Fibroblast of skin of right quadriceps (primary cell): ENCODE results near the gene SLCO3A1.

Source experiments
- DNase-seq: peaks from one replicate; pipeline ENCODE4 v3.0.0-alpha.2; 2013

Gene SLCO3A1

DNA sequence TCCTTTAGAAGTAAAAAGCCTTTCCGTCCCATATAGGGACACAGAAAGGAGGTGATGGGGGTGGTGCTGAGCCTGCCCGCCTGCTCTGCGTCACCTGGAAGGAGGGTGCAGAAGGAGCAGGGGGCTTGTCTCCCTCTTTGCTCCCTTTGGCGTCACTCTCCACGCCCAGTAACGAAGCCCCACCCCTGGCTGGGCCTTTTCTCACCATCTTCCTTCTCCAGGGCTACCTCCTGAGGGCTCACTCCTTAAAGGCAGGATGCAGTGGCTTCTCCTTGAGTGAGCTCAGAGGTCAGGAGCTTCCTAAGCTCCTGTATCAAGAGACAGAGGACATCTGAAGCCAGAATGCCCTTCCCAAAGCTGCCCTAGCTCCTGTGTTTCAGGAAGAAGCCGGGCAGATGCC lies 31.5 kb downstream of the SLCO3A1 start:
- DNase-seq: no peak

DNA sequence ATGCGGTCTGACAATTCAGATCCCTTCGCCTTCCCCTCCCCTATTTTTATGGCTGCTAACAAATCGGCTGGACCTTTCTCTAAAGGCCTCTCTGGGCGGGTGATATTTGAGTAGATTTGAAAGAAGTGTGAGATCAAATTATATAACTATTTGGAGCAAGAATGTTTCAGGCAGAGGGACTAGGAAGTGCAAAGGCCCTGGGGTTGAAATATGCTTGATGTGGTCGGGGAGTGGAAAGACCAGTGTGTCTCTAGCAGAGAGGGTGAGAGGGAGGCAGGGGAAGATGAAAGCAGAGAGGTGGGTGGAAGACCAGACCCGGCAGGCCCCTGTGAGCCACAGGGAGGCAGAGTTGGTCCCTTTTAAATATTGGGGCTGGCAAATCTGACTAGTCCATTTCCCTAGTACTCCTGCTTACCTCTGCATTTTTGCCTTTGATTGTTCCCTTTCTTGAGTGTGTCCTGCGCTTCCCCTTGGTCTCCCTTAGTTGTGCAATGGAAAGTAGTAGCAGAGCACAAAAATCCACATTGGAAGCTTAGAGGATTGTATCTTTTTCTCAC lies 32.3 kb downstream of the SLCO3A1 start:
- no peak for DNase-seq

DNA sequence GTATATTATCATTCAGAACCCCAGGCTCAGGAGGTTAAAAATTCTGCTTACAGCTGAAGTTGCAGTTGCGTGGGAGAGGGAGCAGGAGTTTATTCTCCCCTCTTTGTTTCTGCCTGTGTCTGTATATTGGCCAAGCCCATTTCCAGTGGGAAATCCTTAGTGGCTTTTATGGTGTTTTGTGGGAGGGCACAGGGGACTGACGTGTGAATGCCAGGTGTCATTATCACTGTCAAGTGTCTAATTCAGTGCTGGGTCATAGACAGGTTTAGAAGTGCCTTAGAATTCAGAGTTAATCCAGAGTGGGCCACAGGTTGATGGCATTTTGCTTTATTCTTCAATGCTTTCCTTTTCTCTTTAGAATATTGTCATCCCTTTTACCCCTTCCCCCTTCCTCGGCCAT lies 33.4 kb downstream of the SLCO3A1 start:
- DNase-seq: no peak

DNA sequence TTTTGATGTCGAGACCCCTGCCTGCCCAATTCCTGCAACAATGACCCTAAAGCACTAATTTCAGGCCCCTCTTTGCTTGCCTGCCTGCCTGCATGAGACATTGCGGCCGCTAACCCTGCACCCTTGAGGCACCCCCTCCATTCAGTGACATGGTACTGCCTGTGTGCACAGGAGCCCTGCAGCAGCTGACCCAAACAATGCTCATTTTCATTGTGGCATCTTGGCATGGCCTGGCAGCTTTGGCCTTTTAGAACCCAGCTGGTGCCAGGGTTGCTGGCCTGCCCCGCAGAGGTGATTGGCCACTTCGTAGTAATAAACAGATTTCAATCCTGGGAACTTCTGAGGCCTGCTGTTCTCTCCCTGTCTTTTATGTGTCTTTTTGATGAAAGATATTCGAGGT lies 33.8 kb downstream of the SLCO3A1 start:
- DNase-seq: no peak

DNA sequence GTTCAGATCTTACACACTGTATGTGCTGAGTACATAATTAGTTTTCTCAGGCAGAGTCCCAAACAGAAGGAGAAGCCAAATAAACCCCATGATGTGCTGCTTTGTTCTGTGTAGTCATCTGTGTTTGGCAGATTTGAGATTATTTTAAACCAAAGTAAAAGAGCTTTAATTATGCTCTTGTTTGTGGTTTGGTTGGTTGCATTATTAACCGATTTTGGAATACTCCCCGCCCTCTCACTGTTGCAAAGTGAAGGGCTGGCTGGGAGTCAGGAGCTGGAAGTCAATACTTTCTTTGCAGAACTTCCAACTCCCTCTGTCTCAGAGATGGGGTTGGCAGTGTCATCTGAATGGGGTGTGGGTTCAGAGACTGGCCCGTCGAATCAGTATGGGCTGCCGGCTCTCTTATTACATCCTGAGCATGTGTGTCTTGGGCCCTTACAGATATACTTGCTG lies 34.4 kb downstream of the SLCO3A1 start:
- no peak for DNase-seq

DNA sequence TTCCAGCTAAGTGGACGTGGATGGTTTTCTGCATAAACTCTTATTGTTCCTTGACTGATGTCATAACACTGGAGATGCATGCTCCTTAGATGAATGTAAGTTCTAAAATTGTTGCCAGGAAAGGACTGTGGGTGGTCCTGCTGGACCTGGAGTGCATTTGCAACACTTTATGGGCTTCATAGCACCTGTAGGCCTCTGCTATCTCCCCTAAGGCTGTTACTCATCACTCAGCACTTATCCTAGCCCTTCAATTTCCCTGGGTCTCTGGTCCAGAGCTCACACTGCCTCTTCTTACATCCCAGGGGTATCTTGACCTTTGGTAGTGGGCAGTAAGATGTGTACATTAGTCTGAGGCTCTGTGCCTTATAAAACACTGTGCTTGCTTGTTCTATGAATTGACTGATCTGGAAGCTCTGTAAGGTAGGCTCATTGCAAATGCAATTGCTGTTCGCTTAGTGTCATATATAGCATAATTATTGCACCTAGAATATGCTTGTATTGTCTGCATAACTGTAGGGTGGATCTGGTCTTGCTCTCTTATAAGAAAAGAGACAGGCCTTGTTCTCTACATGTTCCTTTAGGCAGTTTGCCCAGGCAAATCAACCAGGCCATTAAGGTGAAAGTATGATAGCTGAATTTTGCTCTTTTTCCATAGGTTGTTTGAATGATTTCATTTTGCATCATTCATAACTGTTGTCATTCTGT lies 35.8 kb downstream of the SLCO3A1 start:
- DNase-seq: no peak

DNA sequence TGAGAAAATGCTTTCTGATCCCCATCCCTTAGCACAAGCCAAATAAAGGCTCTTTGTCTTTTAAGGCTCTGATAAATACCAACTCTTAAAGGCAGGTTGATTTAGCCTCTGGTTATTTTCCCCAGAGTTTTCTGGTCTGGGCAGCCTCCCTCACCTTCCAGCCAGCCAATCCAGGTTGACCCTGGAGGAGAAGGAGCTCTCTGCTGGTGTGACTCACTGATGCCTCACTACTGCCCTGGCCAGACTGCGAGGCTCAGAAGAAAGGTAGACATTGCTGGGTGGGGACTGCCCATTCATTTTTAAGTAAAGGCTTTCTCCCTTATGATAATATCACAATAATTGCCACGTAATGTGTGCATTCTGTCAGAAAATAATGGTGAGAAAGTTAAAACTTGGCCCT lies 37.1 kb downstream of the SLCO3A1 start:
- no peak for DNase-seq

DNA sequence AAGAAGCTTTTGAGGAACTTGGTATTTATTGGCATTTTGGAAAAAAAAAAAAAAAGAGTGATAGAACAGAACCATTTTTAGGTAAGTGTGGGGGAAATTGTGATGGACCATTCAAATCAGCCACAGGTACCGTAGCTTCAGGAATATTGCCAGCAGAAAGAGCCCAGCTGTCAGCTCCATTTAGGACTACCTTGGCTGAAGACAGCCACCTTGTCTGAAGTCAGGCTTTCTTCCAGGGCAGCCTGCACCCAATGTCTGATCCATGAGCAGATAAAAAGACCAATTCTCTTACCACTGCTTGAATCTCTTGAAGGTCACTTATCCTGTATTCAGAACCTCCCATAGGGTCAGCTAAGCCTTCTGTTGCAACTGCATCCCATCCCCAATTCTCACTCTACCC lies 37.6 kb downstream of the SLCO3A1 start:
- no peak for DNase-seq

DNA sequence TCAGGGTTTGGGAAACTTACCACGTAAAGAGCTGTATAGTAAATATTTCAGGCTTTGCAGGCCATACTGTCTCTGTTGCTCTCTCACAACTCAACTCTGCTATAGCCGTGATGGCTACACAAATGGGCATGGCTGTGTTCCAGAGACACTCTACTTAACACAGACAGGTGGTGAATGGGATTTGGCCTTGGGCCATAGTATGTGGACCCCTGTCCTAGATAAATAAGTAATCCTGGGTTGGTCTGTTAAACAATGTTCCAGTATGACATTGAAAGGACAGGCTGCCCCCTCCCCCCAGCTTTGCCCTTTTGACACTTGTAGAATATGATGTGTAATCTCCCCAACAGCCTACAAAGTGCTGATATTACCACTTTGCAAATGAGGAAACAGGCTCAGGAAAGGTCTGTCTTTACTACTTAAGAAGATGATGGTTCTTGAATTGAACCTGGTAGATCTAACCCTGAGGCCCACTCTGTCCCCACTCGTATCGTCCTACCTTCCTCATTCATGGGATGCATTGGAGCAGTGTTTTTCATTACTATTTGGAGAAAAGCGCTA lies 38.4 kb downstream of the SLCO3A1 start:
- no peak for DNase-seq

DNA sequence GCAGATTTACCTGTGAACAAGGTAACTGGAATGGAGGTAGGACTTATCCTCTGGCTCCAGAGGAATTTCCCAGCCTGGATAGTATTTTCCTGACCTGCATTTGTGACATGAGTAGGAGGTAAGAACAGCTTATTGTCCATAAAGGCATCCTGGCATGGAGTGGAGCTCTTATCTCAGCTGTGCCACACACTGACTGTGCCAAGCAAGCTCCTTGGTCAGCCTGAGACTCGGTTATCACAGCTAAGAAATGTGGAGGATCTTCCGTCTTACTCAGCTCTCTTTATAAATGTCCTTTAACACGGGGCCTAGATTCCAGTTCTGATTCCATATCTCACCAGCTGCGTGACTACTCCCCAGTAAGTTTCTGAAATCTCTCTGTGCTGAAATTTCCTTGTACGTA lies 38.9 kb downstream of the SLCO3A1 start:
- DNase-seq: no peak

DNA sequence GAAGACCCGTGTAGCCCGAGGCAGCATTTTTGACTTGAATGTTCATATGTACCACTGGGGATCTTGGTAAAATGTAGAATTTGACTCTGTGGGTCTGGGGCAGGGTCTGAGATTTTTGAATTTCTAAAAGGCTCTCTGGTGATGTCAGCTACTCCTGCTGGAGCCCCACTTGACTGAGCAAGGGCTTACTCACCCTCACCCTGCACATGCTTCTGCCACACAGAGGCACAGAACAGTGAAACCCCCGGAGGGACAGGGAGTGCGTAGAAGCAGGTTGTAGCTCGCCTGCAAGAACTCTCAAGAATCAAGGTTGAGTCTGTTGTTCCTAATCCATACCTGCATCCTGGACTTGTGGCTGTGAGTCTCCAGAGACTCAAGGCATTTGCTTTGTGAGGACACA lies 41.1 kb downstream of the SLCO3A1 start:
- no peak for DNase-seq

DNA sequence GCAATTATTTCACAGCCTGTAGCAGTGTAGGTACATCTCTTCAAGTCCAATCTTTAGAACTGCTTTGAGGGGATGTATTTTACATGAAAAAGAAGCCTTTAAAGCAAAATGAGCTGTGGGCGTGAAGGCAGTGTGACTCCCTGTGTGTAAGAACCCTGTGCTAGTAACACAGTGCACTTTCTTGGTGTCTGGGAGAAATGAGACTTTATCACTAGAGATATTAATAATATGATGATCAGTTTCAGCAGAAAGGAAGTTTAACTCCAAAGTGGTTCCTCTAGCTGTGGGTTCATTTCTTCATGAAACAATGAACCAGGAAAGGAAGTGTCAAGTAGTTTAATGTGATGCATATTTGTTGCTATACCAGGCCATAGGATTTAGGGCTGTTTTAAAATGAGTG lies 41.5 kb downstream of the SLCO3A1 start:
- DNase-seq: no peak

DNA sequence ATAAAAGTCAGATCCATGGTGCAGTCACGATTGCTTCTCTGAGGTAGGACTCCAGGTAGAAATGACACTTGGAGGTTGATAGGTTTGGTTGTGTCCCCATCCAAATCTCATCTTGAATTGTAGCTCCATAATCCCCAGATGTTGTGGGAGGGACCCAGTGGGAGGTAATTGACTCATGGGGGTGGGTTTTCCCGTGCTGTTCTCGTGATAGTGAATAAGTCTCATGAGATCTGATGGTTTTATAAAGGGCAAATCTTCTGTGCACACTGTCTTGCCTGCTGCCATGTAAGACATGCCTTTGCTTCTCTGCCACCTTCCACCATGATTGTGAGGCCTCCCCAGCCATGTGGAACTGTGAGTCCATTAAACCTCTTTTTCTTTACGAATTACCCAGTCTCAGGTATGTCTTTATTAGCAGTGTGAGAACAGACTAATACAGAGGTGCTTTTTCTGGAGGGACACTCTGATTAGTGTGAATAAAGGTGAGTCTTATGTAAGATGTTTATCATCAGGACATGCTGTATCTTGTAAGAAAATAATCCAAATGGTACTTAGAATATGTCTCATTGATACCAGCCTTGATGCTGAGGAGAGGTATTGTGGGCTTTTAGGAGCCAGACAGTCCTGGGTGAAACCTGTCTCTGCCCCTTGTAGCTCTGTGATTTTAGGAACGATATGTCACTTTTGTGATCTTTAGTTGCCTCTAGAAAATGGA lies 43.0 kb downstream of the SLCO3A1 start:
- DNase-seq: no peak

DNA sequence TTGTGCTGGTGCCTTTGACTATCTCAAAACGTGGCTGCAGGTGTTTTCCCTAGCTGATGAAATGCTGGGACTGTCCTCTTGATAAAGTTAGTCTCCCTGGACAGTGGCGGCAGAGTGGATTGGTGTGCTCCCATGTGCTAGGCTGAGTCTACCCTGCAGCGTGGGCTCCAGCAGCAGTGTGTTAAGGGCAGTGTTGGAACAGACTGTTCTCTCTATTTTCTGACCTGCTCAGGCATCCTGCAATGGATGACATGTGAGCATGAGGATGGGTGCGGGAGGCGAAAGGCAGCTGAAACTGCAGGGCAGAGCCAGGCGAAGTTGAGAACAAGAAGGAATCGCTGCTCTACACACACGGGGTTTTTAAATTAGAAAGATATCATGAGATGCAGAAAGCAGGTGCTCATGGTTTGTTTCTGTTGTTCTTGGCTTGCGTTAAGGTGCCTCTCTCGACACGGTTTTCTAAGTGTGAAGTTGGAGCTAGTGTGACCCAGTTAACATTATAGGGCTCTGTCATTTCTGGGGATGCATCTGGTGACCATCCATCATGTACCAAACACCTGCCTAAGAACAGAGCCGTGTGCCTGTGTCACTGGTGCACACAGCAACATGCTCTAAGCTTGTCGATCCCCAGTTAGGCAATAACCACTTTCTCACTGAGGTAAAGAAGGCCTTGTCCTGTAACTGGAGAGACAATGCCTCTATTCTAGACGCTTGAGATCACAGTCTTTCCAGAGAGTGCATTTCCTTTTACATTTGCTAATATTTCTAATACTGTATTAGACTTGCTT lies 44.3 kb downstream of the SLCO3A1 start:
- DNase-seq: no peak

DNA sequence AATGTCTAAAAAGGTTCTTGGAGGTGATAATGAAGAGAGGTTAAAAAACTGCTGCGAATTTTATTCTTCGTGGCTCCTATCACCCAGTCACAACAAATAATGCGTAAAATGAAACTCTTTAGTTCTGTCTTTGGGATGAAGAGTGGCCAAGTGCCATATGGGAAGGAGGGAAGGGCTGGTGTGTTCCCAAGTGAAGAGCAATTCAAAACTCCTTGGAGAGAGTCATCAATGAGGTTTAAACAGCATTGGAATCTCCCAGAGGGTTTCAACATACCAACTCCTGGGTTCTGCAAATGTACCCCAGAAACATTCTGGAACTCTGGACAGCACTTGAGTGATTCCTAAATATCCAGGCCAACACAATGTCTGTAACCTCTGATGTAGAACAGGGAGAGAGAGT lies 45.3 kb downstream of the SLCO3A1 start:
- no peak for DNase-seq

DNA sequence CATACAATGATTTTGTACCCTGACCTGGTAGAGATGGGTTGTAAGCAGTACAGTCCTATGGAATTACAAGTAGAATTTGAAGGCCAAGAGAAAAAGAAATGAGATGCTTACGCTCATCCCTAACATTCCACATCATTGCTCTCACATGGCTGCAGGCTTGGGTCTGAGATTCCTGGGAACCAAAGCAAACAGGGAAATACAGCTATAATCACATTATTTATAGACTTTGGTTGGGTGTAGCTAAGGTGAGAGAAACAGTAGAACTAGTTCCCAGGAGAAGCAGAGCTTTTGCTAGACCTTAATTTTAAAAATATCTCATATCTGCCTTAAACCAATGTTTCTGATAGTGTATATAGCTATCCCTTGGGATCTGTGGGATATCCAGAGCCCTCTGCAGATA lies 51.4 kb downstream of the SLCO3A1 start:
- no peak for DNase-seq

DNA sequence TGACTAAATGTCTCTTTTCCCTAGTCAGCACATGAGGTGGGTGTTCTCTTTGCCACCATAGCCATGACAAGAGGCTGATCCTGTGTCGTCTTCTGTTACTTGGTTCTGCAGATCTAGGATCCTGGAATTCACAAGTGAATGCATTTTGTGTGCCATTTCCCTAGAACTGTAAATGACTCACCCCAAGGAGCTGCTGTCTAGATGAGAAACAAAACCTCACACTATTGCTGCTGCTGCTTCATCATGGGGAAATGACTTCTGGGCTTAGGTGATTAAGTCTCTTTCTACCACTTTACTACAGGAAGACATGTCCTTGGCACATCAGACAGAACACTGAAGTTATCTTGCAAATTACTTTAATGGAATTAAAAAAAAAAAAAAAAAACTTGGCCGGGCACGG lies 54.9 kb downstream of the SLCO3A1 start:
- peak; percentile 42 for DNase-seq

DNA sequence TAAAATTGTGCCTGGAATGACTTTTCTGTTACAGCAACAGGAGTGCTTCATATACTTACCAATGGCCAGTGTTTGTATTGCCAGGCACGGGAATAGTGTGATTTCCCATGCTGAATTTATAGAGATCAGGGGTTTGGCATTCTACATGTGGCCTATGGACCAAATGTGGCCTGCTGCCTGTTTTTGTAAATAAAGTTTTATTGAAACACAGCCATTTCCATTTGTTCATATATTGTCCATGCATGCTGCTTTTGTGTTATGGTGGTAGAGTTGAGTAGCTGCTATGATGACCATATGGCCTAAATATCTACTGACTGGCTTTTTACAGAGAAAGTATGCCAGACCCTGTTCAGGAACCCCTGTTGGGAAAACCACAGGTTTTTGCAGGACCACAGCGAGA lies 55.6 kb downstream of the SLCO3A1 start:
- no peak for DNase-seq

DNA sequence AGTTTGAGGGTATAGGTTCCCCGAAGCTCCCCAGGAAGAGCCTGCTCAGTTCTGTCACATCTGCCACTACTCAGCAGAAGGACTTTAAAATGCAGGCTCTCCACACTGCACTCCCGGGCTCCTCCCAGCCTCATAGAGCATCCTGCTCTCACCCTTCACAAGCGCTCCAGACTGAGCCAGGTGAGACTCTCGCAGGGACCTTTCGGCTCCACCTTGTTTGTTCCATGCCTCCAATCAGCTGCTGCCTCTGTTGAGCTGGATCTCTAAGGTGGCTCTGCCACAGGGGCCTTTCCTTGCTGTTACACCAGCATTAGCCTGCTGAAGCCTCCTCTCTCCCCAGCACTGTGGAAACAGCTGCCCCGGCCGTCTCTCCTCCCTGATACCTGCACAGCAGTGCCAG lies 56.1 kb downstream of the SLCO3A1 start:
- DNase-seq: no peak

DNA sequence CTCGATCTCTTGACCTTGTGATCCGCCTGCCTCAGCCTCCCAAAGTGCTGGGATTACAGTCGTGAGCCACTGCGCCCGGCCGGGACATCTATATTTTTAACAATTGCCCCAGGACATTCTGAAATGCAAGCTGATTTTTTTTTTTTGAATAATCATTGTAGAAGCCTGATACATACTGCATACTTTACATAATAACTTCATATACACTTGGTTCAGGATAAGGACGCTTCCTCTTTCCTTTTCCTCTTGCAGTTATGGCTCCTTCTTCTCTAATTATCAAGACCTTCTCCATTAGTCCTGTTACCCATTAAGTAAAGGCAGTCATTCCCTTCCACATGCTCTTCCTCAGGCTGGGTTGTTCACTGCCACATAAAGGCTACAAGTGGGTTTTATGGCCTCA lies 58.3 kb downstream of the SLCO3A1 start:
- DNase-seq: no peak

DNA sequence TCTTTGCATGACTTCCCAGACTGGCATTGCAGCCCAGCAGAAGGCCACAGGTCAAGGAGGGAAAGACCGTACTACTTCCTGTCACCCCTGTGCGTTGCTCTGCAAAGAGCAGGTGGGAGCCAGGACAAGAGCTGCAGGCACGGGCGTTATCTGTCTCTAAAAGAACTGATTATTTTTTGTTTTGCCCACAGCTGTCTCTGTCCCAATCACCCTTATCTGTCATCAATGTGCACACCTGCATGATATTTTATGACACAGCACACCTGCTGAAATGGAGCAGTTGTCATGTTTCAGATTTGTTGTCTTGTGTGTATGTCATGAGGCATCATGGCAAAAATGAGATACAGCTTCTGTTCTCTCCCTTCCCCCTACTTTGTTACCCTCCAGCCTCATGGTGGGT lies 58.8 kb downstream of the SLCO3A1 start:
- DNase-seq: no peak

DNA sequence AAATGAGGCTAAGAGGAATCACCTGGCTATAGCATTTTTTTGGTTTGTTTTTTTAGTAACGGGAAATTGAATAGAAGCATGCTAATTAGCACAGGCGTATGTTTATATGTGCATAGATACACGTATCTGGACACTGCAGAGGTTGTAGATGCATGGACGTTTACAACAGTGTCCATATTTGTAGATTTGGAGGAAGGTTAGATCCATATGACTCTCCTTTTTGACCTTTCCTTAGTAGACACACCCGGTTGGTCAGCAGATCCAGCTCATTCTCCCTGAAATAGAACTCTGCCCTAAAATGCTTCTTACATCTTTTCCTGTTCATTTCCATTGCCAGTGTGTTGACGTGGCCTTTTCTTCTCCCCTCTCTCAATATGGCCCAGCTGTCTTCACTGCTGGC lies 60.1 kb downstream of the SLCO3A1 start:
- no peak for DNase-seq

DNA sequence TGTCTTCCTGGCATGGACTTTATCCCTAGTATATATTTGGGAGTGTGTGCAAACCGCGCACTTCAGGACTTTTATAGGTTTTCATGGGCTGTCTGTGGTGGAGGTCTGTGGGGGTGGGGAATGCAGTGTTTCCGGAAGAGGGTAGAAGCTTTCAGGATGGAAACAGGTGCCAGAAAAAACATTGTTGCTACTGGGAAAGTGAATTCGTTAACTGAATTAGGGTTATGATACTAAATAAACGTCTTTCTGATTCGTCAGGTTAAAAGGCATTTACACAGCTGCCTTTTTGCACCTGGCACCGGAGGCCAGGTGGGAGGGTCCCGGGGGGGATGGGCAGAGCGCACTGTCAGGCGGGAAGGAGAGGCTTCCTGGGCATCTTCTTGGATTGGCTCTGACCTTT lies 62.1 kb downstream of the SLCO3A1 start:
- no peak for DNase-seq
